Prostate gland (tissue), 2 donors: ENCODE results near the gene LRRC10B. TPM values are rescaled to one million over a fixed set of nuclear protein-coding genes. Genes with fewer than 3 reads are reported as not detected.

ENCODE experiments used
- DNase-seq: peaks from one replicate; pipeline ENCODE4 v3.0.0-alpha.2; 2019; ENCODE audit warnings: low spot score
- H3K27ac ChIP-seq, 2 donors: fragments of 200-600 bp; sonication (generic); 2 replicates each; pipeline ENCODE4 v1.5.1; 2017 to 2019
- H3K27me3 ChIP-seq: fragments of 200-600 bp; sonication (generic); replicated peaks from 2 replicates; pipeline ENCODE4 v1.5.1; 2019; ENCODE audit not compliant: insufficient read depth
- H3K36me3 ChIP-seq, 2 donors: fragments of 200-600 bp; sonication (generic); 1 replicate in 1 of 2; 2 replicates in 1 of 2; pipeline versions ENCODE4 v1.5.1 to v1.8.1; 2017 to 2019
- H3K4me1 ChIP-seq: fragments of 200-600 bp; sonication (generic); replicated peaks from 2 replicates; pipeline ENCODE4 v1.5.1; 2019
- H3K4me3 ChIP-seq, 2 donors: fragments of 200-600 bp; sonication (generic); 2 replicates each; pipeline ENCODE4 v1.5.1; 2017 to 2019
- H3K9me3 ChIP-seq: fragments of 200-600 bp; sonication (generic); 2 replicates; pipeline ENCODE4 v1.5.1; 2017
- CTCF ChIP-seq, 4 experiments: fragments of 200-600 bp in 2 of 4; fragments of 450-650 bp in 2 of 4; sonication (generic) in 2 of 4; IDR thresholded peaks; 1 replicate in 3 of 4; 2 replicates in 1 of 4; pipeline ENCODE4 v1.5.1; 2016 to 2019; ENCODE audit warnings: antibody characterized with exemption in 4 of 4, mild to moderate bottlenecking in 2 of 4, moderate library complexity in 2 of 4
- POLR2A ChIP-seq: fragments of 450-650 bp; IDR thresholded peaks from one replicate; pipeline ENCODE4 v1.6.1; 2016; ENCODE audit warnings: antibody characterized with exemption, mild to moderate bottlenecking
- POLR2AphosphoS5 ChIP-seq: sonication (generic); formaldehyde crosslinking; IDR thresholded peaks from one replicate; pipeline ENCODE4 v1.6.1; 2017; ENCODE audit warnings: antibody characterized with exemption
- WGBS: methylation state at CpG from one replicate; pipeline ENCODE4 v1.1.5; 2018; 5-methylcytosine and 5-hydroxymethylcytosine counted together
- intact Hi-C: fragments of 100-400 bp; cut with DNase I; formaldehyde crosslinking; loops from one replicate; pipeline ENCODE4 v1.14.2; 2022
- total RNA-seq, 2 donors: library from RNA; depleted of rRNA; stranded (reverse); fragments of >200 nt; gene quantifications; one replicate each; pipeline ENCODE4 v1.1.0, GENCODE V29; 2016

Gene LRRC10B
- total RNA-seq, 2 donors from 2014 or later, result 0.09 to 1.2 TPM

- H3K27me3 ChIP-seq, result no peaks in the 10 kb centered on the region
Measured at GRCh38 chr11:61549662-61550568, 41.4 kb downstream of the LRRC10B start.

GRCh38 chr11:61550665-61551227 lies 42.2 kb downstream of the LRRC10B start:
- H3K36me3 ChIP-seq, result no peaks in the 10 kb centered on the region
- WGBS, result 92% methylated on average over 18 of the region's 18 CpGs
- H3K9me3 ChIP-seq, result no peaks in the 10 kb centered on the region
- TF ChIP-seq POLR2A (no peak), POLR2AphosphoS5 (no peak), CTCF (IDR thresholded peaks at IDR 0.05) (no peak)
- H3K4me3 ChIP-seq, result no peak overlapping the region
- H3K4me1 ChIP-seq, result peaks cover 45% of the 10 kb centered on the region
- DNase-seq, result no peak
- intact Hi-C loops, result no loop called here
- H3K27ac ChIP-seq, result peak overlapping the region; percentile 88 to 93
- no peaks in the 10 kb centered on the region for H3K27me3 ChIP-seq

More at GRCh38 chr11:61549662-61550568, 41.4 kb downstream of the LRRC10B start:
- DNase-seq, result no peak
- Histone ChIP-seq H3K36me3 (no peaks in the 10 kb centered on the region), H3K27ac (peak overlapping the region; percentile 88 to 93), H3K4me1 (peaks cover 37% of the 10 kb centered on the region), H3K4me3 (no peak overlapping the region), H3K9me3 (no peaks in the 10 kb centered on the region)
- WGBS, result 65% methylated on average over 23 of the region's 23 CpGs
- TF ChIP-seq POLR2A (no peak), CTCF (IDR thresholded peaks at IDR 0.05) (no peak), POLR2AphosphoS5 (no peak)
- intact Hi-C loops, result no loop called here

GRCh38 chr11:61551634-61552033 lies 43.1 kb downstream of the LRRC10B start:
- H3K27ac ChIP-seq, result peak overlapping the region; percentile 88 to 93
- H3K27me3 ChIP-seq, result no peaks in the 10 kb centered on the region
- peak; percentile 69 for DNase-seq
- TF ChIP-seq POLR2AphosphoS5 (peak; percentile 83), POLR2A (no peak), CTCF (IDR thresholded peaks at IDR 0.05) (peak in 1 of 4 experiments; percentile 39)
- WGBS, result 57% methylated on average over 8 of the region's 12 CpGs
- peaks cover 46% of the 10 kb centered on the region for H3K4me1 ChIP-seq
- intact Hi-C loops, result no loop called here
- H3K4me3 ChIP-seq, result no peak overlapping the region
- H3K9me3 ChIP-seq, result no peaks in the 10 kb centered on the region
- H3K36me3 ChIP-seq, result no peaks in the 10 kb centered on the region

- TF ChIP-seq POLR2AphosphoS5 (no peak), CTCF (IDR thresholded peaks at IDR 0.05) (no peak), POLR2A (no peak)
- H3K4me1 ChIP-seq, result peaks cover 46% of the 10 kb centered on the region
- H3K27ac ChIP-seq, result peak overlapping the region; percentile 88 to 93
- H3K36me3 ChIP-seq, result no peaks in the 10 kb centered on the region
- DNase-seq, result no peak
- no peaks in the 10 kb centered on the region for H3K27me3 ChIP-seq
- 57% methylated on average over 13 of the region's 13 CpGs for WGBS
- no peak overlapping the region for H3K4me3 ChIP-seq
- H3K9me3 ChIP-seq, result no peaks in the 10 kb centered on the region
- intact Hi-C loops, result no loop called here
Measured at GRCh38 chr11:61552108-61552635, 43.6 kb downstream of the LRRC10B start.
